ENCODE results near the gene BCCIP. TPM values are rescaled to one million over a fixed set of nuclear protein-coding genes. Genes with fewer than 3 reads are reported as not detected.
A peak's percentile ranks its signal among the peaks of the same experiment; 100 is the strongest.

The BCCIP gene
- total and polyA plus RNA-seq, 10 donors: 30.2 to 61.3 (median 35.4) TPM

DNA sequence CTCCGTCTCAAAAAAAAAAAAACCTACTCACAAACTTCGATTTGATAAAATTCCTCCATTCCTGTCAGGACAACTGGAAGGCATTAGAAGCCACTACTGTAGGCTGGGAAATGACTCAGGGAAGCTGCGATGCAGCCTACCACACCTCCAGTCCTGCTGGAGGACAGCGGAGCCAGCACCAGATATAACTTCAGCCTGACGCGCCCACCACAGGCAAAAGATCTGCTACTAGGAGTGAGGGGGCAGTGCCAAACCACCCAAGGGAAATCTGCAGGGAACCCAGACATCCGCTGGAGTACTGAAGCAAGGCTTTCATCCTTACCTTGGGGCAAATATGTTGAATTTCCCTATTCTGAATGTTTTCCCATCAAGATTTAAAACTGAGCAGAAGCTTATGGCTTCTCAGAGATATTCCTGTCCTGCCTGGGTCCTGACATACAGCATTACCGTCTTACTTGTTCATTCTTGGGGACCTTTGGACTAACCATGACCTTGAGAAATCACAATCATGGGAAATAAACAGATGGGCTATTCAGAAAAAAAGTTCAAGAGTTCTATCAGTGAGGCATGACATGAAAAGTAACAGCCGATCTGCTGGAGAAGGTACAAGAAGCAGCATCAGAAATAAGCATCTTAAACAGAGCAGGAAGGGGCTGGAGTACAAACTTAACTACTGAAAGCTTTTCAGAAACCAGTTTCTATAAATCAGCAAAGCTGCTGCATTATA is 20.4 kb downstream of the BCCIP start:
- no peak for DNase-seq
- Histone ChIP-seq H3K4me1 (peaks cover 0 to 19% (median 2%) of the 10 kb centered on the region in 6 donors), H3K27me3 (replicated peaks in 1 of 7) (no peaks in the 10 kb centered on the region), H3K27ac (no peak overlapping the region), H3K9me3 (no peaks in the 10 kb centered on the region), H3K36me3 (peaks cover 2 to 91% (median 38%) of the 10 kb centered on the region in 6 donors), H3K4me3 (no peak overlapping the region)
- WGBS, 5 donors: 85 to 92% (median 91%) methylated on average over 9 of the region's 9 CpGs
- intact Hi-C loops (cut with DNase I; ENCODE audit: low total_unique reads): no loop called here
- TF ChIP-seq CTCF (IDR thresholded peaks at IDR 0.05 in 8 of 11, conservative IDR thresholded peaks at IDR 0.05 in 3 of 11): no peak

DNA sequence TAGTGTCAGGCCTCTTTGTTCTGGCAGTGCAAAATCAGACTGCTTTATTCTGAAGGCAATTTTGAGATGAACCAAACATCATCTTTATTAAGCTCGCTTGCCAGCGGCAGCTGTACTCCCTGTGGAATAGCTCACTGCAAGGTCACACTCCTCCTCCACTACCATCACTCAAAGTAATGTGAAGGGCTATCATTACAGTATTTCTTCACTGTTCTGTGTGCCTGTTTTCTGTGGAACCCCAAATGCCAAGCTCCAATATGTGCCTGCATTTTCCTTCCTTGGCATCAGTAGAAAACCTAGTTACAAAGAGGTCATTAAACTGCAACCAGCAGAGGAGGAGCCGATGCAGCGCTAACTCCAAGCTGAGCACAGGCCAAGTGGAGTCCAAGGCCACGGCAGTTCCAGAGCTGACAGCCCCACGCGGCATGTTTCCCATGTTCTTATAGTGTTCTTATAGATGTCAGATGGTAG is 21.4 kb downstream of the BCCIP start:
- no peaks in the 10 kb centered on the region for H3K9me3 ChIP-seq
- peak in 1 of 3 donors; percentile 52 for TF ChIP-seq POLR2AphosphoS5 (IDR thresholded peaks at IDR 0.05)
- TF ChIP-seq POLR2A (IDR thresholded peaks at IDR 0.05): no peak
- H3K27me3 ChIP-seq (replicated peaks in 1 of 7): no peaks in the 10 kb centered on the region
- no peak for DNase-seq
- peak overlapping the region in 2 of 8 donors; percentile 0 to 27 for H3K27ac ChIP-seq
- peaks cover 2 to 91% (median 31%) of the 10 kb centered on the region in 6 donors for H3K36me3 ChIP-seq
- no peak overlapping the region for H3K4me3 ChIP-seq
- intact Hi-C loops (cut with DNase I; ENCODE audit: low total_unique reads): no loop called here
- H3K4me1 ChIP-seq: peaks cover 0 to 19% (median 2%) of the 10 kb centered on the region in 6 donors
- WGBS, 5 donors: 58 to 79% (median 76%) methylated on average over 7 of the region's 7 CpGs

GRCh38 chr10:125845617-125846016 is 22.3 kb downstream of the BCCIP start:
- Histone ChIP-seq H3K4me3 (no peak overlapping the region), H3K36me3 (peaks cover under 1 to 90% (median 23%) of the 10 kb centered on the region in 6 donors), H3K9me3 (no peaks in the 10 kb centered on the region), H3K27me3 (replicated peaks in 1 of 7) (no peaks in the 10 kb centered on the region), H3K27ac (peak overlapping the region in 1 of 8 donors; percentile 0), H3K4me1 (peaks cover 0 to 19% (median 2%) of the 10 kb centered on the region in 6 donors)
- intact Hi-C loops (cut with DNase I; ENCODE audit: low total_unique reads): no loop called here
- TF ChIP-seq POLR2AphosphoS5 (IDR thresholded peaks at IDR 0.05) (peak in 2 of 3 donors; percentile 13 to 27), CTCF (IDR thresholded peaks at IDR 0.05 in 8 of 11, conservative IDR thresholded peaks at IDR 0.05 in 3 of 11) (no peak), POLR2A (IDR thresholded peaks at IDR 0.05) (no peak)
- DNase-seq: no peak
- WGBS, 5 donors: 90 to 95% (median 92%) methylated on average over 10 to 11 of the region's 11 CpGs

- Histone ChIP-seq H3K9me3 (no peaks in the 10 kb centered on the region), H3K27ac (no peak overlapping the region), H3K4me1 (peaks cover 0 to 19% (median 2%) of the 10 kb centered on the region in 6 donors), H3K36me3 (peaks cover 0 to 90% (median 25%) of the 10 kb centered on the region in 6 donors), H3K27me3 (replicated peaks in 1 of 7) (no peaks in the 10 kb centered on the region), H3K4me3 (no peak overlapping the region)
- 87 to 99% (median 96%) methylated on average over 3 of the region's 3 CpGs for WGBS, 5 donors
- DNase-seq: no peak
- TF ChIP-seq POLR2A (IDR thresholded peaks at IDR 0.05) (no peak), POLR2AphosphoS5 (IDR thresholded peaks at IDR 0.05) (no peak), CTCF (IDR thresholded peaks at IDR 0.05 in 8 of 11, conservative IDR thresholded peaks at IDR 0.05 in 3 of 11) (no peak)
- intact Hi-C loops (cut with DNase I; ENCODE audit: low total_unique reads): no loop called here
Observed at GRCh38 chr10:125846894-125847293, 23.5 kb downstream of the BCCIP start.
